ENCODE measurements around the gene RNF180.

GRCh38 chr5:64206653-64207052 lies 41.0 kb downstream of the RNF180 start:
- no peak for TF ChIP-seq CTCF (IDR thresholded peaks at IDR 0.05)
- no peak for TF ChIP-seq POLR2A (IDR thresholded peaks at IDR 0.05)
- TF ChIP-seq POLR2AphosphoS5 (IDR thresholded peaks at IDR 0.05; ENCODE audit: insufficient read depth in 1 of 2, low read depth in 1 of 2), result no peak

Measured in vagina (tissue), 2 donors.